Liver (tissue), 9 donors: Measurements from ENCODE around the gene TMEM218. TPM values are rescaled to one million over a fixed set of nuclear protein-coding genes. Genes with fewer than 3 reads are reported as not detected.

Experiments
- DNase-seq: peaks from one replicate; pipeline ENCODE4 v3.0.0-alpha.2; 2017; ENCODE audit warnings: low spot score
- H3K27ac ChIP-seq, 2 donors: one replicate each; pipeline ENCODE4 v1.7.0; 2013; ENCODE audit warnings: inconsistent platforms in 2 of 2, low read length in 2 of 2, control low read depth in 1 of 2, low read depth in 1 of 2, mild to moderate bottlenecking in 1 of 2
- H3K27me3 ChIP-seq, 4 donors: one replicate each; pipeline versions ENCODE4 v1.6.1 to v1.7.0; 2013; ENCODE audit warnings: low read length in 3 of 4, inconsistent platforms in 1 of 4, mild to moderate bottlenecking in 1 of 4, moderate library complexity in 1 of 4; ENCODE audit not compliant: control insufficient read depth in 4 of 4, insufficient read depth in 4 of 4
- H3K36me3 ChIP-seq, 4 donors: one replicate each; pipeline versions ENCODE4 v1.6.1 to v1.7.0; 2013; ENCODE audit warnings: low read length in 3 of 4, mild to moderate bottlenecking in 3 of 4, low read depth in 1 of 4, moderate library complexity in 1 of 4; ENCODE audit not compliant: control insufficient read depth in 4 of 4, insufficient read depth in 3 of 4
- H3K4me1 ChIP-seq, 4 donors: one replicate each; pipeline versions ENCODE4 v1.6.1 to v1.7.0; 2013; ENCODE audit warnings: low read length in 3 of 4, mild to moderate bottlenecking in 3 of 4, moderate library complexity in 1 of 4; ENCODE audit not compliant: control insufficient read depth in 4 of 4, insufficient read depth in 4 of 4
- H3K4me3 ChIP-seq, 3 donors: one replicate each; pipeline versions ENCODE4 v1.6.1 to v1.7.0; 2013; ENCODE audit warnings: low read length in 3 of 3, control low read depth in 1 of 3, low read depth in 1 of 3, mild to moderate bottlenecking in 1 of 3
- H3K9ac ChIP-seq, 2 donors: one replicate each; pipeline ENCODE4 v1.7.0; 2013; ENCODE audit warnings: low read length in 2 of 2, mild to moderate bottlenecking in 2 of 2, moderate library complexity in 2 of 2, control low read depth in 1 of 2, low read depth in 1 of 2
- H3K9me3 ChIP-seq, 4 donors: one replicate each; pipeline versions ENCODE4 v1.6.1 to v1.7.0; 2013; ENCODE audit warnings: low read length in 3 of 4; ENCODE audit not compliant: control insufficient read depth in 4 of 4
- ATF3 ChIP-seq: IDR thresholded peaks from 2 replicates; pipeline ENCODE4 v1.6.1; 2016; ENCODE audit warnings: antibody characterized with exemption
- CTCF ChIP-seq: fragments of 150-350 bp; IDR thresholded peaks from 2 replicates; pipeline ENCODE4 v1.5.1; 2017; ENCODE audit warnings: improper control_type of control experiment, low read depth, low read length; ENCODE audit not compliant: missing input control
- EGR1 ChIP-seq, 2 donors: IDR thresholded peaks; 2 replicates each; pipeline ENCODE4 v1.6.1; 2016 to 2018; ENCODE audit warnings: antibody characterized with exemption in 2 of 2, low read depth in 2 of 2
- FOXA1 ChIP-seq: IDR thresholded peaks from 2 replicates; pipeline ENCODE4 v1.6.1; 2016; ENCODE audit warnings: antibody characterized with exemption
- FOXA2 ChIP-seq: IDR thresholded peaks from 2 replicates; pipeline ENCODE4 v1.6.1; 2016; ENCODE audit warnings: antibody characterized with exemption
- GABPA ChIP-seq, 2 donors: IDR thresholded peaks in 1 of 2; conservative IDR thresholded peaks in 1 of 2; 2 replicates each; pipeline ENCODE4 v1.6.1; 2016; ENCODE audit warnings: antibody characterized with exemption in 2 of 2, mild to moderate bottlenecking in 1 of 2, moderate library complexity in 1 of 2
- HNF4A ChIP-seq, 2 donors: conservative IDR thresholded peaks; 2 replicates each; pipeline ENCODE4 v1.6.1; 2016; ENCODE audit warnings: antibody characterized with exemption in 2 of 2, mild to moderate bottlenecking in 2 of 2
- HNF4G ChIP-seq: IDR thresholded peaks from 2 replicates; pipeline ENCODE4 v1.6.1; 2016; ENCODE audit warnings: antibody characterized with exemption
- JUND ChIP-seq, 2 donors: IDR thresholded peaks; 2 replicates each; pipeline ENCODE4 v1.6.1; 2016; ENCODE audit warnings: antibody characterized with exemption in 2 of 2
- MAX ChIP-seq: IDR thresholded peaks from 2 replicates; pipeline ENCODE4 v1.6.1; 2016; ENCODE audit warnings: antibody characterized with exemption
- NR2F2 ChIP-seq: IDR thresholded peaks from 2 replicates; pipeline ENCODE4 v1.6.1; 2016; ENCODE audit warnings: antibody characterized with exemption
- RAD21 ChIP-seq, 2 donors: IDR thresholded peaks; 2 replicates each; pipeline ENCODE4 v1.6.1; 2016; ENCODE audit warnings: antibody characterized with exemption in 2 of 2, mild to moderate bottlenecking in 2 of 2
- REST ChIP-seq: IDR thresholded peaks from 2 replicates; pipeline ENCODE4 v1.6.1; 2016; ENCODE audit warnings: antibody characterized with exemption, mild to moderate bottlenecking
- RXRA ChIP-seq, 2 donors: IDR thresholded peaks; 2 replicates each; pipeline ENCODE4 v1.6.1; 2017 to 2018; ENCODE audit warnings: antibody characterized with exemption in 2 of 2, mild to moderate bottlenecking in 1 of 2
- SP1 ChIP-seq: IDR thresholded peaks from 2 replicates; pipeline ENCODE4 v1.6.1; 2018; ENCODE audit warnings: antibody characterized with exemption, mild to moderate bottlenecking
- TAF1 ChIP-seq: conservative IDR thresholded peaks from 2 replicates; pipeline ENCODE4 v1.6.1; 2016; ENCODE audit warnings: antibody characterized with exemption, mild to moderate bottlenecking
- YY1 ChIP-seq: IDR thresholded peaks from 2 replicates; pipeline ENCODE4 v1.6.1; 2016; ENCODE audit warnings: antibody characterized with exemption, mild to moderate bottlenecking
- ZBTB33 ChIP-seq: IDR thresholded peaks from 2 replicates; pipeline ENCODE4 v1.6.1; 2016; ENCODE audit warnings: antibody characterized with exemption
- WGBS: extraction: QIAGEN DNeasy Blood & Tissue Kit; methylation state at CpG from one replicate; pipeline ENCODE4 v1.1.7; 2013; 5-methylcytosine and 5-hydroxymethylcytosine counted together
- polyA plus RNA-seq, 2 donors: library from polyadenylated mRNA; stranded (reverse) in 1 of 2; unstranded in 1 of 2; fragments of 200-250 nt in 1 of 2; fragments of >200 nt in 1 of 2; fragmentation: Nextera tagmentation in 1 of 2; extraction: Ambion mirVana in 1 of 2; gene quantifications; one replicate each; pipeline versions ENCODE4 v1.2.1 to v1.2.3, GENCODE V29; 2013 to 2015
- total RNA-seq, 2 donors: library from RNA; depleted of rRNA; stranded (reverse); fragments of >200 nt; gene quantifications; one replicate each; pipeline ENCODE4 v1.2.3, GENCODE V29; 2014
- donor health status: healthy.
- donor health status: healthy.
- donor health status: healthy.
- donor health status: healthy.
- donor health status: healthy.

Gene TMEM218
- total and polyA plus RNA-seq, 4 donors: 11.1 to 16.4 (median 14.1) TPM

- H3K36me3 ChIP-seq: peaks cover 0 to 2% (median 0%) of the 10 kb centered on the region in 4 donors
- no peak for TF ChIP-seq YY1
- TF ChIP-seq TAF1: no peak
- no peak for TF ChIP-seq RAD21 (IDR thresholded peaks at IDR 0.05)
- no peak for TF ChIP-seq HNF4G
- no peak for TF ChIP-seq SP1
- no peak for TF ChIP-seq RXRA (IDR thresholded peaks at IDR 0.05)
- TF ChIP-seq FOXA1: no peak
- no peak for TF ChIP-seq ZBTB33
- no peak for TF ChIP-seq EGR1 (IDR thresholded peaks at IDR 0.05; ENCODE audit: low read depth in 2 of 2)
- no peak for TF ChIP-seq GABPA (IDR thresholded peaks at IDR 0.05 in 1 of 2, conservative IDR thresholded peaks at IDR 0.05 in 1 of 2)
- no peak for TF ChIP-seq FOXA2
- TF ChIP-seq CTCF: no peak
- no peak for TF ChIP-seq HNF4A (conservative IDR thresholded peaks at IDR 0.05)
- TF ChIP-seq JUND (IDR thresholded peaks at IDR 0.05): no peak
- no peak for TF ChIP-seq NR2F2
- no peak for TF ChIP-seq MAX
- TF ChIP-seq ATF3: no peak
- TF ChIP-seq REST: no peak
- DNase-seq: no peak
- H3K27ac ChIP-seq: no peak overlapping the region
- H3K4me3 ChIP-seq: no peak overlapping the region
- no peaks in the 10 kb centered on the region for H3K27me3 ChIP-seq
- no peak overlapping the region for H3K9ac ChIP-seq
- 93% methylated on average over 20 of the region's 20 CpGs for WGBS
- H3K4me1 ChIP-seq: peaks cover 0 to 2% (median 0%) of the 10 kb centered on the region in 4 donors
- no peaks in the 10 kb centered on the region for H3K9me3 ChIP-seq
Observed at GRCh38 chr11:125088576-125089455, 22.6 kb downstream of the TMEM218 start.
